PC-9 (cell line): ENCODE results near the gene HMGN1. TPM values are rescaled to one million over a fixed set of nuclear protein-coding genes. Genes with fewer than 3 reads are reported as not detected.

ENCODE experiments used
- BruUV-seq: library from RNA; stranded (reverse); fragments of 400-500 nt; replicated peaks from 2 replicates; lab custom pipeline; 2021; lab: Mats Ljungman, UMichigan
- CTCF ChIA-PET: fragments of 300-600 bp; sonication (Branson Sonifier 250); formaldehyde crosslinking; loops from one replicate; lab custom pipeline; 2022; ENCODE audit warnings: antibody characterized with exemption; lab: Charles Lee
- POLR2A ChIA-PET: fragments of 300-600 bp; sonication (Branson Sonifier 250); formaldehyde crosslinking; loops from one replicate; lab custom pipeline; 2022; ENCODE audit warnings: antibody characterized with exemption; ENCODE audit not compliant: unreplicated experiment; lab: Charles Lee
- DNase-seq, 2 experiments: peaks; one replicate each; pipeline versions ENCODE4 v3.0.0 to v3.0.0-alpha.2; 2015 to 2022; ENCODE audit warnings: mixed read lengths in 1 of 2
- H2AFZ ChIP-seq: fragments of 200-600 bp; sonication (generic); 2 replicates; pipeline ENCODE4 v1.8.1; 2017; ENCODE audit warnings: antibody characterized with exemption
- H3F3A ChIP-seq: fragments of 200-600 bp; sonication (generic); 2 replicates; pipeline ENCODE4 v1.8.1; 2017; ENCODE audit warnings: antibody characterized with exemption, mild to moderate bottlenecking, low read depth; ENCODE audit not compliant: insufficient read depth
- H3K27ac ChIP-seq: fragments of 200-600 bp; sonication (generic); 2 replicates; pipeline ENCODE4 v1.6.1; 2016; ENCODE audit warnings: mixed run types
- H3K27me3 ChIP-seq: fragments of 200-600 bp; sonication (generic); 2 replicates; pipeline ENCODE4 v1.6.1; 2016; ENCODE audit warnings: low read depth, mixed run types; ENCODE audit not compliant: insufficient read depth
- H3K36me3 ChIP-seq: fragments of 200-600 bp; sonication (generic); 2 replicates; pipeline ENCODE4 v1.6.1; 2016; ENCODE audit warnings: low read depth, mixed run types
- H3K4me1 ChIP-seq: fragments of 200-600 bp; sonication (generic); replicated peaks from 2 replicates; pipeline ENCODE4 v1.6.1; 2016; ENCODE audit warnings: mixed run types; ENCODE audit not compliant: insufficient read depth
- H3K4me2 ChIP-seq: fragments of 200-600 bp; sonication (generic); 2 replicates; pipeline ENCODE4 v1.6.1; 2017; ENCODE audit warnings: mixed run types
- H3K4me3 ChIP-seq: fragments of 200-600 bp; sonication (generic); 2 replicates; pipeline ENCODE4 v1.6.1; 2016; ENCODE audit warnings: mixed run types
- H3K79me2 ChIP-seq: fragments of 200-600 bp; sonication (generic); 2 replicates; pipeline ENCODE4 v1.6.1; 2017; ENCODE audit warnings: low read depth, mixed run types
- H3K9me2 ChIP-seq: fragments of 200-600 bp; sonication (generic); 2 replicates; pipeline ENCODE4 v1.8.1; 2017; ENCODE audit warnings: mild to moderate bottlenecking; ENCODE audit not compliant: insufficient read depth
- H3K9me3 ChIP-seq: fragments of 200-600 bp; sonication (generic); 2 replicates; pipeline ENCODE4 v1.8.1; 2016; ENCODE audit warnings: low read depth; ENCODE audit not compliant: insufficient read depth
- H4K20me1 ChIP-seq: fragments of 200-600 bp; sonication (generic); 2 replicates; pipeline ENCODE4 v1.8.1; 2017; ENCODE audit not compliant: insufficient read depth
- CTCF ChIP-seq: fragments of 200-600 bp; sonication (generic); conservative IDR thresholded peaks from 2 replicates; pipeline ENCODE4 v1.6.1; 2017; ENCODE audit warnings: mixed run types, antibody characterized with exemption, mild to moderate bottlenecking, moderate library complexity
- EZH2 ChIP-seq: fragments of 200-600 bp; sonication (generic); IDR thresholded peaks from 2 replicates; pipeline ENCODE4 v1.8.0; 2017; ENCODE audit warnings: antibody characterized with exemption, low read depth
- intact Hi-C: fragments of 100-400 bp; cut with micrococcal nuclease; formaldehyde crosslinking; loops from one replicate; pipeline ENCODE4 v1.10.0; 2022; ENCODE audit not compliant: unreplicated experiment
- total RNA-seq: library from RNA; stranded (reverse); gene quantifications from 2 replicates; pipeline ENCODE4 v1.2.3, GENCODE V29; 2021

Gene HMGN1
- total RNA-seq, 1 experiment from 2014 or later, result 369 TPM

GRCh38 chr21:39316729-39317128, 32.2 kb downstream of the HMGN1 start:
- Histone ChIP-seq H3K9me3 (no peaks in the 10 kb centered on the region), H2AFZ (no peak overlapping the region), H3K27me3 (no peaks in the 10 kb centered on the region), H3K27ac (no peak overlapping the region), H3K9me2 (no peaks in the 10 kb centered on the region), H3K79me2 (peaks cover 16% of the 10 kb centered on the region), H3K36me3 (0 out of 2 replicates have a peak, but pooled peaks cover 3% of the 10 kb centered on the region), H3K4me3 (no peak overlapping the region), H3K4me2 (peak overlapping the region; percentile 16; the same call in 1 of the 2 replicates), H4K20me1 (peaks cover 4% of the 10 kb centered on the region; the same call in 1 of the 2 replicates), H3K4me1 (peaks cover 47% of the 10 kb centered on the region), H3F3A (peaks cover 19% of the 10 kb centered on the region; the same call in 1 of the 2 replicates)
- BruUV-seq, result no TSS peak
- DNase-seq, result no peak
- no peak for TF ChIP-seq EZH2
- TF ChIP-seq CTCF, result no peak
- POLR2A ChIA-PET, result interaction anchor here (0.5 to 0.7 kb wide), 2 partner anchors 19 to 22 kb away, joined by 3 to 6 read pairs; no protein-coding TSS in a partner anchor
- CTCF ChIA-PET, result no interaction called here
- intact Hi-C loops, result no loop called here

- no TSS peak for BruUV-seq
- Histone ChIP-seq H3K27ac (no peak overlapping the region), H4K20me1 (peaks cover 5% of the 10 kb centered on the region; the same call in 1 of the 2 replicates), H3K27me3 (no peaks in the 10 kb centered on the region), H3K4me2 (no peak overlapping the region), H3K4me1 (peaks cover 43% of the 10 kb centered on the region), H3K36me3 (0 out of 2 replicates have a peak, but pooled peaks cover 6% of the 10 kb centered on the region), H3K4me3 (no peak overlapping the region), H2AFZ (no peak overlapping the region), H3K9me2 (no peaks in the 10 kb centered on the region), H3K9me3 (no peaks in the 10 kb centered on the region), H3K79me2 (peaks cover 24% of the 10 kb centered on the region), H3F3A (peaks cover 10% of the 10 kb centered on the region; the same call in 1 of the 2 replicates)
- CTCF ChIA-PET, result no interaction called here
- DNase-seq, result no peak
- intact Hi-C loops, result no loop called here
- POLR2A ChIA-PET, result interaction anchor here (0.7 kb wide), 1 partner anchor 18 kb away, joined by 6 read pairs; no protein-coding TSS in a partner anchor
- TF ChIP-seq CTCF, result no peak
- no peak for TF ChIP-seq EZH2
Measured at GRCh38 chr21:39315603-39316445, 33.1 kb downstream of the HMGN1 start.

GRCh38 chr21:39314143-39315027, 34.5 kb downstream of the HMGN1 start:
- no peaks in the 10 kb centered on the region for H3K9me3 ChIP-seq
- H3K27me3 ChIP-seq, result no peaks in the 10 kb centered on the region
- H3F3A ChIP-seq, result peaks cover 10% of the 10 kb centered on the region; the same call in 1 of the 2 replicates
- POLR2A ChIA-PET, result no interaction called here
- CTCF ChIA-PET, result no interaction called here
- BruUV-seq, result TSS peak; percentile 66
- H3K4me2 ChIP-seq, result peak overlapping the region; percentile 95
- H3K4me1 ChIP-seq, result peaks cover 28% of the 10 kb centered on the region
- H3K27ac ChIP-seq, result peak overlapping the region; percentile 85
- peaks cover 37% of the 10 kb centered on the region for H3K79me2 ChIP-seq
- 0 out of 2 replicates have a peak, but pooled peaks cover 6% of the 10 kb centered on the region for H3K36me3 ChIP-seq
- TF ChIP-seq EZH2, result no peak
- no peak for TF ChIP-seq CTCF
- peak overlapping the region; percentile 86 for H2AFZ ChIP-seq
- H3K9me2 ChIP-seq, result no peaks in the 10 kb centered on the region
- peak; percentile 6 to 38 for DNase-seq
- intact Hi-C loops, result loop anchor here (5.0 kb wide), 1 partner anchor 133 kb away; the partner anchor contains the start of gene LCA5L
- peaks cover 6% of the 10 kb centered on the region; the same call in 1 of the 2 replicates for H4K20me1 ChIP-seq
- H3K4me3 ChIP-seq, result peak overlapping the region; percentile 81
